Thoracic aorta (tissue), 2 donors: Measurements from ENCODE around the gene GNA14. TPM values are rescaled to one million over a fixed set of nuclear protein-coding genes. Genes with fewer than 3 reads are reported as not detected.

Experiments used
- ATAC-seq: fragments of 150-250 bp; one replicate; pipeline ENCODE4 v1.8.0; 2017; ENCODE audit warnings: low read depth; ENCODE audit not compliant: insufficient number of reproducible peaks, low FRiP score
- DNase-seq: peaks from one replicate; pipeline ENCODE4 v3.0.0-alpha.2; 2020; ENCODE audit warnings: low spot score
- H3K27ac ChIP-seq, 2 donors: fragments of 200-600 bp; sonication (generic); 1 replicate in 1 of 2; 2 replicates in 1 of 2; pipeline ENCODE4 v1.5.1; 2016; ENCODE audit warnings: mild to moderate bottlenecking in 2 of 2, moderate library complexity in 2 of 2
- H3K27me3 ChIP-seq: fragments of 200-600 bp; sonication (generic); replicated peaks from 2 replicates; pipeline ENCODE4 v1.6.0; 2016; ENCODE audit warnings: mild to moderate bottlenecking; ENCODE audit not compliant: insufficient read depth
- H3K36me3 ChIP-seq: fragments of 200-600 bp; sonication (generic); one replicate; pipeline ENCODE4 v1.5.1; 2016
- H3K4me1 ChIP-seq, 2 donors: fragments of 200-600 bp; sonication (generic); 1 replicate in 1 of 2; 2 replicates in 1 of 2; pipeline versions ENCODE4 v1.5.1 to v1.6.0; 2016; ENCODE audit warnings: low read depth in 2 of 2, mild to moderate bottlenecking in 1 of 2; ENCODE audit not compliant: control insufficient read depth in 1 of 2
- H3K4me3 ChIP-seq: fragments of 200-600 bp; sonication (generic); 2 replicates; pipeline ENCODE4 v1.5.1; 2016; ENCODE audit warnings: mild to moderate bottlenecking
- H3K9me3 ChIP-seq: fragments of 200-600 bp; sonication (generic); 2 replicates; pipeline ENCODE4 v1.5.1; 2016
- total RNA-seq, 2 donors: library from RNA; depleted of rRNA; stranded (reverse); fragments of >200 nt; gene quantifications; one replicate each; pipeline versions ENCODE4 v1.1.0 to v1.2.3, GENCODE V29; 2016
- TF ChIP-seq, protein P1 (sequence below): fragments of 200-600 bp; sonication (generic); IDR thresholded peaks from one replicate; pipeline ENCODE4 v1.5.1; 2019; ENCODE audit warnings: antibody characterized with exemption

Gene GNA14
- total RNA-seq, 2 donors from 2014 or later: 5.8 to 8.4 TPM

GRCh38 chr9:77512876-77513275, 135.2 kb downstream of the GNA14 start:
- H3K36me3 ChIP-seq: no peaks in the 10 kb centered on the region
- H3K4me3 ChIP-seq: no peak overlapping the region
- no peak overlapping the region for H3K27ac ChIP-seq
- DNase-seq (no peak), ATAC-seq (no peak)
- H3K27me3 ChIP-seq: no peaks in the 10 kb centered on the region
- H3K4me1 ChIP-seq: peaks cover 0 to 10% of the 10 kb centered on the region in 2 donors
- no peaks in the 10 kb centered on the region for H3K9me3 ChIP-seq
- TF ChIP-seq, protein P1, sequence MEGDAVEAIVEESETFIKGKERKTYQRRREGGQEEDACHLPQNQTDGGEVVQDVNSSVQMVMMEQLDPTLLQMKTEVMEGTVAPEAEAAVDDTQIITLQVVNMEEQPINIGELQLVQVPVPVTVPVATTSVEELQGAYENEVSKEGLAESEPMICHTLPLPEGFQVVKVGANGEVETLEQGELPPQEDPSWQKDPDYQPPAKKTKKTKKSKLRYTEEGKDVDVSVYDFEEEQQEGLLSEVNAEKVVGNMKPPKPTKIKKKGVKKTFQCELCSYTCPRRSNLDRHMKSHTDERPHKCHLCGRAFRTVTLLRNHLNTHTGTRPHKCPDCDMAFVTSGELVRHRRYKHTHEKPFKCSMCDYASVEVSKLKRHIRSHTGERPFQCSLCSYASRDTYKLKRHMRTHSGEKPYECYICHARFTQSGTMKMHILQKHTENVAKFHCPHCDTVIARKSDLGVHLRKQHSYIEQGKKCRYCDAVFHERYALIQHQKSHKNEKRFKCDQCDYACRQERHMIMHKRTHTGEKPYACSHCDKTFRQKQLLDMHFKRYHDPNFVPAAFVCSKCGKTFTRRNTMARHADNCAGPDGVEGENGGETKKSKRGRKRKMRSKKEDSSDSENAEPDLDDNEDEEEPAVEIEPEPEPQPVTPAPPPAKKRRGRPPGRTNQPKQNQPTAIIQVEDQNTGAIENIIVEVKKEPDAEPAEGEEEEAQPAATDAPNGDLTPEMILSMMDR: no peak

DNA sequence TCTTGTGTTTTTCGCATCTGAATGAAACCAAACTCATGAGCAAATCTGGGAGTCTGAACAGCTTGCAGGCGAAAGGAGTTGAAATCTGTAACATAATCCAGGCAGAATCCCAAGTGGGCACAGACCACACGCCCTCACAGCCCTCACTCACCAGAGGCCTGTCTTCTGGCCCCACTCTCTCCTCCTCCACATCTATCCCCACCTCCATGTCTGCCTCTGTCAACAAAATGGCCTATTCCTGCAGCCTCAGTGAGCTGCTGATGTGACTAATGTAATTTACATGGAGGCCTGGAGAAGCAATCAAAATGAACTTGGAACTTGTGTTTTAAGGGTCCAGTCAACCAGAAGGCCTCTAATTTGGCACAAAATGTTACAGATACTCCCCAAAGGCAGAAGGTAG, 136.6 kb downstream of the GNA14 start:
- no peak for ATAC-seq
- Histone ChIP-seq H3K4me1 (peaks cover 4 to 23% of the 10 kb centered on the region in 2 donors), H3K4me3 (no peak overlapping the region)

DNA sequence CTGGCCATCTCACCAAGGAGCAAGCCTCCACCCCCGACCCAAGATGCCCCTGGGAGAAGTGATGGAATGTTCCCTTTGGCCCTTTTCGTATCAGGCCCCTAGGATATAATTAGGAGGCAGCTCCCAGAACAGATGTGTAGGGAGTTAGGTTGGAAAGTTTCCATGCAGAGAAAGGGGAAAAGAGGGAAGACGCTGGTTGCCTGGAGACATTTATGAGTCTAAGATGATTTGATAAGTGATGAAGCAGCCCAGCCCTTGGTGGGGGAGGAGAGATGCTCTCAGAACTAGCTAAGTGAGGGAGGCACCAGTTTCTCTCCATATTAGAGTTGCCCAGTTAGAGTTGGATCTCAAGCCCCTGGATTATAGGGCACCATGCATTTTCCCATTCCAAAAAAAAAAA, 137.5 kb downstream of the GNA14 start:
- no peaks in the 10 kb centered on the region for H3K9me3 ChIP-seq
- peaks cover 4 to 23% of the 10 kb centered on the region in 2 donors for H3K4me1 ChIP-seq
- no peaks in the 10 kb centered on the region for H3K27me3 ChIP-seq
- ATAC-seq: no peak
- DNase-seq: no peak
- no peak overlapping the region for H3K4me3 ChIP-seq
- TF ChIP-seq, protein P1: no peak
- no peak overlapping the region for H3K27ac ChIP-seq
- H3K36me3 ChIP-seq: no peaks in the 10 kb centered on the region

More for the DNA sequence above, 136.6 kb downstream of the GNA14 start:
- Histone ChIP-seq H3K9me3 (no peaks in the 10 kb centered on the region), H3K36me3 (no peaks in the 10 kb centered on the region), H3K27ac (no peak overlapping the region), H3K27me3 (no peaks in the 10 kb centered on the region)
- DNase-seq: no peak
- TF ChIP-seq, protein P1: no peak

DNA sequence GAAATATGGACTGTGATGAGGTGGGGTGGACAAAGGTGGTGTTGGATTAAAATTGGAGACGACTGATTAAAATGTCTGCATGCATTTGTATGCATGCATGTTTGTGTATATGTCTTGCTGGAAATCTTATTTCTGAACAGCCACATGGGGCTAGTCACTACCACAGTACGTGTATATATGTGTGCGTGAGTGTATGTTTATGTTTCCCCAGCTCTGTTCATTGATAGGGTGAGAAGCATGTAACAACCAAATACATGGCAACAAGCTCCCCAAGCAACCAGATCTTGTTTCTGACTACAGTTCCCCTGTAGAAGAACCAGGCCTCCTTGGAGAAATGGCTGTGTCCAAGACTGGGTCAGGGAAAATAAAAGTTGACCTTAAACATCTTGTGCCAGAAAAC, 139.7 kb downstream of the GNA14 start:
- Histone ChIP-seq H3K27ac (no peak overlapping the region), H3K4me3 (no peak overlapping the region), H3K9me3 (no peaks in the 10 kb centered on the region), H3K27me3 (no peaks in the 10 kb centered on the region), H3K36me3 (no peaks in the 10 kb centered on the region), H3K4me1 (peaks cover 4 to 18% of the 10 kb centered on the region in 2 donors)
- DNase-seq (no peak), ATAC-seq (no peak)
- TF ChIP-seq, protein P1: no peak

GRCh38 chr9:77507212-77507961, 140.7 kb downstream of the GNA14 start:
- Histone ChIP-seq H3K36me3 (no peaks in the 10 kb centered on the region), H3K27ac (no peak overlapping the region), H3K9me3 (no peaks in the 10 kb centered on the region), H3K27me3 (no peaks in the 10 kb centered on the region), H3K4me3 (no peak overlapping the region), H3K4me1 (peaks cover 4 to 18% of the 10 kb centered on the region in 2 donors)
- no peak for DNase-seq
- no peak for ATAC-seq
- TF ChIP-seq, protein P1: no peak
